GM18517 (cell line): ENCODE results near the gene PCNT.

Source experiments
- ATAC-seq: cut with Tn5 transposase; IDR thresholded peaks from one replicate; pipeline ENCODE4 v1.9.1; 2021; ENCODE audit warnings: mild to moderate bottlenecking, moderate library complexity; ENCODE audit not compliant: unreplicated experiment

Gene PCNT

GRCh38 chr21:46471514-46471913 lies 147.6 kb downstream of the PCNT start:
- no peak for ATAC-seq

- no peak for ATAC-seq
These were observed 148.3 kb downstream of the PCNT start for GRCh38 chr21:46472246-46472645.

- no peak for ATAC-seq
These were observed 150.4 kb downstream of the PCNT start for GRCh38 chr21:46474382-46474781.

GRCh38 chr21:46475296-46475695 lies 151.3 kb downstream of the PCNT start:
- no peak for ATAC-seq

GRCh38 chr21:46477765-46478164 lies 153.8 kb downstream of the PCNT start:
- ATAC-seq, result no peak

GRCh38 chr21:46478910-46479309 lies 155.0 kb downstream of the PCNT start:
- ATAC-seq, result no peak

GRCh38 chr21:46480466-46480865 lies 156.5 kb downstream of the PCNT start:
- no peak for ATAC-seq

- ATAC-seq, result no peak
These were observed 158.4 kb downstream of the PCNT start for GRCh38 chr21:46482225-46482845.

GRCh38 chr21:46482846-46483231 lies 158.9 kb downstream of the PCNT start:
- ATAC-seq, result no peak

GRCh38 chr21:46483300-46484295 lies 159.6 kb downstream of the PCNT start:
- no peak for ATAC-seq

- no peak for ATAC-seq
These were observed 162.6 kb downstream of the PCNT start for GRCh38 chr21:46486481-46487126.

GRCh38 chr21:46489162-46489663 lies 165.3 kb downstream of the PCNT start:
- no peak for ATAC-seq

- ATAC-seq, result no peak
These were observed 165.8 kb downstream of the PCNT start for GRCh38 chr21:46489800-46490199.

- no peak for ATAC-seq
These were observed 167.6 kb downstream of the PCNT start for GRCh38 chr21:46491553-46491952.

GRCh38 chr21:46492851-46493250 lies 168.9 kb downstream of the PCNT start:
- no peak for ATAC-seq

GRCh38 chr21:46493828-46494227 lies 169.9 kb downstream of the PCNT start:
- ATAC-seq, result no peak
